ELR (cell line): Measurements from ENCODE around the gene LRRC71.

Source experiments
- DNase-seq: peaks from one replicate; pipeline ENCODE4 v3.0.0-alpha.2; 2015; ENCODE audit warnings: low read depth

Gene LRRC71

GRCh38 chr1:156892190-156893047 is 28.0 kb upstream of the LRRC71 start:
- DNase-seq: peak; percentile 93

- peak; percentile 54 for DNase-seq
These were observed 27.1 kb upstream of the LRRC71 start, which contains the start of gene PEAR1 for GRCh38 chr1:156893048-156893953. Gene PEAR1, plus strand, starts transcription at chr1:156893718. Its CDS starts 10,209 bp downstream, at chr1:156903927.

GRCh38 chr1:156894001-156894400 is 26.4 kb upstream of the LRRC71 start:
- DNase-seq: peak; percentile 40

GRCh38 chr1:156894711-156895454 is 25.5 kb upstream of the LRRC71 start:
- DNase-seq: peak; percentile 56

GRCh38 chr1:156895455-156895812 is 25.0 kb upstream of the LRRC71 start:
- DNase-seq: peak; percentile 88

GRCh38 chr1:156895927-156896326 is 24.5 kb upstream of the LRRC71 start:
- no peak for DNase-seq

GRCh38 chr1:156896490-156897033 is 23.9 kb upstream of the LRRC71 start:
- peak; percentile 99 for DNase-seq

GRCh38 chr1:156897078-156897825 is 23.2 kb upstream of the LRRC71 start:
- DNase-seq: peak; percentile 92

GRCh38 chr1:156898161-156898566 is 22.3 kb upstream of the LRRC71 start:
- peak; percentile 89 for DNase-seq

- no peak for DNase-seq
These were observed 21.3 kb upstream of the LRRC71 start for GRCh38 chr1:156898971-156899664.

GRCh38 chr1:156899956-156900718 is 20.3 kb upstream of the LRRC71 start:
- DNase-seq: no peak

GRCh38 chr1:156900896-156901589 is 19.4 kb upstream of the LRRC71 start:
- DNase-seq: no peak

GRCh38 chr1:156901590-156901900 is 18.9 kb upstream of the LRRC71 start:
- DNase-seq: no peak

- DNase-seq: no peak
These were observed 18.2 kb upstream of the LRRC71 start for GRCh38 chr1:156901966-156902915.

GRCh38 chr1:156903328-156904091 is 16.9 kb upstream of the LRRC71 start:
- no peak for DNase-seq

- no peak for DNase-seq
These were observed 16.1 kb upstream of the LRRC71 start for GRCh38 chr1:156904187-156904959.
